Osteoblast (primary cell): Measurements from ENCODE around the gene FGF9. TPM values are rescaled to one million over a fixed set of nuclear protein-coding genes. Genes with fewer than 3 reads are reported as not detected.

Experiments used
- DNase-seq: peaks from one replicate; pipeline ENCODE4 v3.0.0; 2011; ENCODE audit warnings: low spot score, mixed read lengths; ENCODE audit not compliant: insufficient read length; ENCODE audit errors: missing footprints
- H2AFZ ChIP-seq: 2 replicates; pipeline ENCODE4 v1.6.0; 2011; ENCODE audit warnings: mild to moderate bottlenecking, low read length
- H3K27ac ChIP-seq: 2 replicates; pipeline ENCODE4 v1.5.1; 2011; ENCODE audit warnings: mild to moderate bottlenecking, low read depth, low read length, moderate library complexity
- H3K27me3 ChIP-seq: 2 replicates; pipeline ENCODE4 v1.6.0; 2012; ENCODE audit warnings: mild to moderate bottlenecking, control low read depth, inconsistent platforms, low read length, moderate library complexity; ENCODE audit not compliant: insufficient read depth
- H3K36me3 ChIP-seq: 2 replicates; pipeline ENCODE4 v1.5.1; 2011; ENCODE audit warnings: mild to moderate bottlenecking, low read length, control low read depth, moderate library complexity; ENCODE audit not compliant: insufficient read depth
- H3K4me1 ChIP-seq: 2 replicates; pipeline ENCODE4 v1.5.1; 2011; ENCODE audit warnings: mild to moderate bottlenecking, low read length, control low read depth, moderate library complexity; ENCODE audit not compliant: insufficient read depth
- H3K4me2 ChIP-seq: 2 replicates; pipeline ENCODE4 v1.6.0; 2011; ENCODE audit warnings: mild to moderate bottlenecking, low read length; ENCODE audit not compliant: insufficient read depth
- H3K4me3 ChIP-seq: fragments of 200-600 bp; sonication (generic); 3 replicates; pipeline ENCODE4 v1.5.1; 2012; ENCODE audit warnings: mild to moderate bottlenecking, low read length, inconsistent platforms; ENCODE audit not compliant: insufficient read depth
- H3K79me2 ChIP-seq: 2 replicates; pipeline ENCODE4 v1.6.0; 2012; ENCODE audit warnings: mild to moderate bottlenecking, low read length, control low read depth, inconsistent platforms; ENCODE audit not compliant: insufficient read depth
- H3K9me3 ChIP-seq: 2 replicates; pipeline ENCODE4 v1.5.1; 2011; ENCODE audit warnings: low read depth, low read length, control low read depth
- H4K20me1 ChIP-seq: 2 replicates; pipeline ENCODE4 v1.6.0; 2012; ENCODE audit warnings: mild to moderate bottlenecking, low read length, control low read depth; ENCODE audit not compliant: insufficient read depth
- CTCF ChIP-seq: IDR thresholded peaks from 2 replicates; pipeline ENCODE4 v1.5.1; 2011; ENCODE audit warnings: mild to moderate bottlenecking, low read depth, low read length, moderate library complexity; ENCODE audit errors: extremely low read depth
- total RNA-seq: library from RNA; depleted of rRNA; stranded (reverse); fragments of >200 nt; gene quantifications from 2 replicates; pipeline ENCODE4 v1.2.3, GENCODE V29; 2012

Gene FGF9
- total RNA-seq, 1 donor, result not detected

GRCh38 chr13:21657538-21657937 lies 13.3 kb upstream of the FGF9 start:
- H3K4me2 ChIP-seq, result no peak overlapping the region
- no peak overlapping the region for H3K4me3 ChIP-seq
- H2AFZ ChIP-seq, result no peak overlapping the region
- H3K79me2 ChIP-seq, result no peaks in the 10 kb centered on the region
- TF ChIP-seq CTCF, result no peak
- no peaks in the 10 kb centered on the region for H3K36me3 ChIP-seq
- no peaks in the 10 kb centered on the region for H3K9me3 ChIP-seq
- H3K27me3 ChIP-seq, result no peaks in the 10 kb centered on the region
- H3K27ac ChIP-seq, result no peak overlapping the region
- DNase-seq, result no peak
- no peaks in the 10 kb centered on the region for H3K4me1 ChIP-seq
- H4K20me1 ChIP-seq, result no peaks in the 10 kb centered on the region

- no peak overlapping the region for H3K4me2 ChIP-seq
- H3K36me3 ChIP-seq, result no peaks in the 10 kb centered on the region
- H4K20me1 ChIP-seq, result no peaks in the 10 kb centered on the region
- DNase-seq, result no peak
- no peak overlapping the region for H3K27ac ChIP-seq
- no peak overlapping the region for H3K4me3 ChIP-seq
- no peaks in the 10 kb centered on the region for H3K79me2 ChIP-seq
- H3K4me1 ChIP-seq, result no peaks in the 10 kb centered on the region
- no peak overlapping the region for H2AFZ ChIP-seq
- TF ChIP-seq CTCF, result no peak
- H3K27me3 ChIP-seq, result no peaks in the 10 kb centered on the region
- H3K9me3 ChIP-seq, result no peaks in the 10 kb centered on the region
Observed at GRCh38 chr13:21659087-21659486, 11.8 kb upstream of the FGF9 start.

GRCh38 chr13:21661097-21661909 lies 9.6 kb upstream of the FGF9 start:
- H3K79me2 ChIP-seq, result no peaks in the 10 kb centered on the region
- H3K27me3 ChIP-seq, result no peaks in the 10 kb centered on the region
- DNase-seq, result no peak
- no peak overlapping the region for H3K4me2 ChIP-seq
- no peak overlapping the region for H2AFZ ChIP-seq
- no peaks in the 10 kb centered on the region for H3K36me3 ChIP-seq
- H3K4me1 ChIP-seq, result no peaks in the 10 kb centered on the region
- no peak for TF ChIP-seq CTCF
- no peak overlapping the region for H3K4me3 ChIP-seq
- H3K27ac ChIP-seq, result no peak overlapping the region
- no peaks in the 10 kb centered on the region for H4K20me1 ChIP-seq
- no peaks in the 10 kb centered on the region for H3K9me3 ChIP-seq

GRCh38 chr13:21663197-21663596 lies 7.7 kb upstream of the FGF9 start:
- TF ChIP-seq CTCF, result no peak
- DNase-seq, result no peak
- no peak overlapping the region for H3K4me3 ChIP-seq
- H2AFZ ChIP-seq, result no peak overlapping the region
- H3K27me3 ChIP-seq, result peaks cover 13% of the 10 kb centered on the region
- no peak overlapping the region for H3K4me2 ChIP-seq
- H3K79me2 ChIP-seq, result no peaks in the 10 kb centered on the region
- H4K20me1 ChIP-seq, result no peaks in the 10 kb centered on the region
- no peaks in the 10 kb centered on the region for H3K4me1 ChIP-seq
- H3K27ac ChIP-seq, result no peak overlapping the region
- H3K9me3 ChIP-seq, result no peaks in the 10 kb centered on the region
- H3K36me3 ChIP-seq, result no peaks in the 10 kb centered on the region
